Kidney glomerular epithelial cell (primary cell): ENCODE measurements around the gene CEP41.

Source experiments
- DNase-seq: peaks from one replicate; lab custom pipeline; 2025; lab: John Stamatoyannopoulos, UW

Gene CEP41

GRCh38 chr7:130440527-130441365 lies at the start of gene CEP41:
TSS of gene CEP41 (minus strand) at chr7:130441016. CDS start at chr7:130440966, 50 bp downstream.
- DNase-seq: peak; percentile 87

- no peak for DNase-seq
These were observed 49.5 kb upstream of the CEP41 start for GRCh38 chr7:130490311-130490791.

- peak; percentile 54 for DNase-seq
These were observed 48.5 kb upstream of the CEP41 start for GRCh38 chr7:130489140-130489983.

- no peak for DNase-seq
These were observed 47.8 kb upstream of the CEP41 start for GRCh38 chr7:130488392-130489139.

- no peak for DNase-seq
These were observed 46.2 kb upstream of the CEP41 start for GRCh38 chr7:130486954-130487436.

GRCh38 chr7:130486114-130486953 lies 45.5 kb upstream of the CEP41 start:
- no peak for DNase-seq

GRCh38 chr7:130485734-130486113 lies 44.9 kb upstream of the CEP41 start:
- no peak for DNase-seq

- DNase-seq: no peak
These were observed 42.2 kb upstream of the CEP41 start for GRCh38 chr7:130483031-130483430.

- no peak for DNase-seq
These were observed 41.1 kb upstream of the CEP41 start for GRCh38 chr7:130481898-130482297.

- no peak for DNase-seq
These were observed 39.0 kb upstream of the CEP41 start for GRCh38 chr7:130479716-130480400.

- DNase-seq: no peak
These were observed 38.2 kb upstream of the CEP41 start for GRCh38 chr7:130478991-130479390.

- DNase-seq: no peak
These were observed 35.7 kb upstream of the CEP41 start for GRCh38 chr7:130476297-130477150.

GRCh38 chr7:130475776-130476175 lies 35.0 kb upstream of the CEP41 start:
- DNase-seq: no peak

- DNase-seq: no peak
These were observed 33.1 kb upstream of the CEP41 start for GRCh38 chr7:130473876-130474275.

- no peak for DNase-seq
These were observed 32.5 kb upstream of the CEP41 start for GRCh38 chr7:130473289-130473688.

GRCh38 chr7:130471974-130472373 lies 31.2 kb upstream of the CEP41 start:
- DNase-seq: no peak

GRCh38 chr7:130468612-130469011 lies 27.8 kb upstream of the CEP41 start:
- no peak for DNase-seq

GRCh38 chr7:130463553-130464434 lies 23.0 kb upstream of the CEP41 start:
- DNase-seq: no peak
